IMR-90 (cell line): ENCODE results near the gene GNB1L. TPM values are rescaled to one million over a fixed set of nuclear protein-coding genes. Genes with fewer than 3 reads are reported as not detected.

Source experiments
- ATAC-seq: fragments of 200-7000 bp; cut with Tn5 transposase; 2 replicates; pipeline ENCODE4 v1.9.1; 2020; ENCODE audit warnings: low read depth, mild to moderate bottlenecking, moderate library complexity
- BruUV-seq: library from RNA; stranded (reverse); fragments of 400-500 nt; replicated peaks from 2 replicates; lab custom pipeline; 2021; lab: Mats Ljungman, UMichigan
- CTCF ChIA-PET: fragments of 300-600 bp; formaldehyde crosslinking; extraction: SDS; loops from one replicate; lab custom pipeline; 2021; ENCODE audit warnings: antibody characterized with exemption; lab: Yijun Ruan, JAX
- POLR2A ChIA-PET: fragments of 300-600 bp; sonication (Branson Sonifier 250); formaldehyde crosslinking; loops from one replicate; lab custom pipeline; 2022; ENCODE audit warnings: antibody characterized with exemption; ENCODE audit not compliant: unreplicated experiment; lab: Charles Lee
- DNase-seq: peaks from one replicate; pipeline ENCODE4 v3.0.0; 2013
- H2AFZ ChIP-seq: replicated peaks from 2 replicates; pipeline ENCODE3; 2013; ENCODE audit warnings: low read length, mild to moderate bottlenecking; ENCODE audit not compliant: poor library complexity
- H2AK5ac ChIP-seq: 2 replicates; pipeline ENCODE4 v1.6.1; 2013; ENCODE audit warnings: low read depth, low read length, inconsistent platforms
- H2AK9ac ChIP-seq: replicated peaks from 2 replicates; pipeline ENCODE3; 2013; ENCODE audit warnings: mild to moderate bottlenecking, low read depth, low read length, moderate library complexity; ENCODE audit not compliant: poor library complexity
- H2BK120ac ChIP-seq: 2 replicates; pipeline ENCODE4 v1.6.1; 2013; ENCODE audit warnings: low read depth, low read length, inconsistent platforms
- H2BK15ac ChIP-seq: 3 replicates; pipeline ENCODE4 v1.6.1; 2013; ENCODE audit warnings: low read depth, low read length, inconsistent platforms
- H2BK20ac ChIP-seq: 2 replicates; pipeline ENCODE4 v1.6.1; 2013; ENCODE audit warnings: low read depth, mild to moderate bottlenecking, inconsistent platforms, low read length, moderate library complexity
- H2BK5ac ChIP-seq: 2 replicates; pipeline ENCODE4 v1.6.1; 2013; ENCODE audit warnings: mild to moderate bottlenecking, low read depth, low read length, inconsistent platforms; ENCODE audit not compliant: poor library complexity, severe bottlenecking
- H3K14ac ChIP-seq: replicated peaks from 2 replicates; pipeline ENCODE4 v1.6.1; 2013; ENCODE audit warnings: low read depth, low read length, inconsistent platforms
- H3K18ac ChIP-seq: 2 replicates; pipeline ENCODE4 v1.6.1; 2013; ENCODE audit warnings: low read depth, low read length, control low read depth
- H3K23ac ChIP-seq: 2 replicates; pipeline ENCODE4 v1.6.1; 2013; ENCODE audit warnings: low read depth, low read length, inconsistent platforms
- H3K27ac ChIP-seq: 2 replicates; pipeline ENCODE4 v1.5.1; 2013; ENCODE audit warnings: mild to moderate bottlenecking, control low read depth, low read length; ENCODE audit not compliant: insufficient read depth
- H3K27me3 ChIP-seq: 2 replicates; pipeline ENCODE4 v1.6.1; 2013; ENCODE audit warnings: low read length; ENCODE audit not compliant: control insufficient read depth, insufficient read depth
- H3K36me3 ChIP-seq: 2 replicates; pipeline ENCODE4 v1.6.1; 2013; ENCODE audit warnings: low read length, mixed read lengths; ENCODE audit not compliant: control insufficient read depth, insufficient read depth
- H3K4ac ChIP-seq: 2 replicates; pipeline ENCODE4 v1.6.1; 2013; ENCODE audit warnings: low read depth, low read length, inconsistent platforms
- H3K4me1 ChIP-seq: 2 replicates; pipeline ENCODE4 v1.6.1; 2013; ENCODE audit warnings: low read length, mixed read lengths; ENCODE audit not compliant: control insufficient read depth, insufficient read depth
- H3K4me2 ChIP-seq: 2 replicates; pipeline ENCODE4 v1.6.1; 2013; ENCODE audit warnings: low read depth, mild to moderate bottlenecking, control low read depth, low read length, moderate library complexity
- H3K4me3 ChIP-seq: 2 replicates; pipeline ENCODE4 v1.5.1; 2013; ENCODE audit warnings: low read depth, mild to moderate bottlenecking, control low read depth, low read length, moderate library complexity; ENCODE audit not compliant: insufficient read depth
- H3K56ac ChIP-seq: 2 replicates; pipeline ENCODE4 v1.6.1; 2013; ENCODE audit warnings: low read length, inconsistent platforms; ENCODE audit not compliant: insufficient read depth; ENCODE audit errors: extremely low read depth
- H3K79me1 ChIP-seq, 2 experiments: 2 replicates each; pipeline ENCODE4 v1.6.1; 2013; ENCODE audit warnings: low read length in 2 of 2, inconsistent platforms in 1 of 2, low read depth in 1 of 2
- H3K9ac ChIP-seq: 2 replicates; pipeline ENCODE4 v1.6.1; 2013; ENCODE audit warnings: low read depth, low read length, control low read depth
- H3K9me1 ChIP-seq: 2 replicates; pipeline ENCODE4 v1.6.1; 2013; ENCODE audit warnings: low read length, inconsistent platforms; ENCODE audit not compliant: insufficient read depth
- H3K9me3 ChIP-seq: 2 replicates; pipeline ENCODE4 v1.6.1; 2013; ENCODE audit warnings: low read length; ENCODE audit not compliant: control insufficient read depth, insufficient read depth
- H4K20me1 ChIP-seq: 2 replicates; pipeline ENCODE4 v1.6.1; 2013; ENCODE audit warnings: low read length, inconsistent platforms; ENCODE audit not compliant: insufficient read depth
- H4K5ac ChIP-seq: 2 replicates; pipeline ENCODE4 v1.6.1; 2013; ENCODE audit warnings: mild to moderate bottlenecking, low read depth, low read length, control low read depth
- H4K8ac ChIP-seq, 2 experiments: 2 replicates each; pipeline ENCODE4 v1.6.1; 2013; ENCODE audit warnings: low read depth in 2 of 2, low read length in 2 of 2, control low read depth in 1 of 2, inconsistent platforms in 1 of 2
- H4K91ac ChIP-seq: 2 replicates; pipeline ENCODE4 v1.6.1; 2013; ENCODE audit warnings: low read depth, low read length, inconsistent platforms; ENCODE audit not compliant: insufficient read depth
- BHLHE40 ChIP-seq: fragments of 150-350 bp; IDR thresholded peaks from 2 replicates; pipeline ENCODE4 v1.6.1; 2016; ENCODE audit warnings: mild to moderate bottlenecking, low read depth, low read length
- CHD1 ChIP-seq: IDR thresholded peaks from 2 replicates; pipeline ENCODE4 v1.6.1; 2012; ENCODE audit warnings: low read depth, low read length, improper control_type of control experiment
- CTCF ChIP-seq: conservative IDR thresholded peaks from 2 replicates; pipeline ENCODE4 v1.5.1; 2012; ENCODE audit warnings: mild to moderate bottlenecking, low read depth, low read length, improper control_type of control experiment
- FOS ChIP-seq: fragments of 150-350 bp; IDR thresholded peaks from 2 replicates; pipeline ENCODE4 v1.6.1; 2016; ENCODE audit warnings: low read depth, low read length
- WGBS, 2 experiments: methylation state at CpG; one replicate each; pipeline versions ENCODE4 v1.1.5 to v1.1.7; 2013; ENCODE audit warnings: missing lambda C conversion rate in 2 of 2; ENCODE audit not compliant: insufficient read length in 1 of 2; ENCODE audit errors: extremely low coverage in 2 of 2; 5-methylcytosine and 5-hydroxymethylcytosine counted together
- dilution Hi-C: fragments of 300-500 bp; cut with HindIII; formaldehyde crosslinking; loops from one replicate; pipeline ENCODE4 v1.14.3; 2018; ENCODE audit warnings: low sequenced_read_pairs; ENCODE audit not compliant: unreplicated experiment
- in situ Hi-C: fragments of 300-500 bp; cut with MboI; formaldehyde crosslinking; loops from 3 replicates; pipeline ENCODE4 v1.14.3; 2019; ENCODE audit warnings: low sequenced_read_pairs, inconsistent platforms, mixed read lengths
- intact Hi-C: fragments of 100-400 bp; cut with micrococcal nuclease; formaldehyde crosslinking; loops from 2 replicates; pipeline ENCODE4 v1.10.0; 2022
- polyA plus RNA-seq, 3 experiments: library from polyadenylated mRNA; depleted of rRNA; stranded (reverse); fragments of >200 nt; gene quantifications; 2 replicates each; pipeline ENCODE4 v1.2.3, GENCODE V29; 2012; ENCODE audit warnings: low replicate concordance in 1 of 3
- total RNA-seq: library from RNA; depleted of rRNA; stranded (reverse); fragments of >200 nt; gene quantifications from 2 replicates; pipeline ENCODE4 v1.2.3, GENCODE V29; 2012
- TF ChIP-seq, protein P1 (sequence below): fragments of 150-350 bp; IDR thresholded peaks from 2 replicates; pipeline ENCODE4 v1.6.1; 2016; ENCODE audit warnings: low read depth, mild to moderate bottlenecking, low read length, moderate library complexity, borderline replicate concordance

The GNB1L gene
- total and polyA plus RNA-seq, 2 of the 4 experiments (the other 2 are of a cell fraction): 2.5 to 4.4 TPM

DNA sequence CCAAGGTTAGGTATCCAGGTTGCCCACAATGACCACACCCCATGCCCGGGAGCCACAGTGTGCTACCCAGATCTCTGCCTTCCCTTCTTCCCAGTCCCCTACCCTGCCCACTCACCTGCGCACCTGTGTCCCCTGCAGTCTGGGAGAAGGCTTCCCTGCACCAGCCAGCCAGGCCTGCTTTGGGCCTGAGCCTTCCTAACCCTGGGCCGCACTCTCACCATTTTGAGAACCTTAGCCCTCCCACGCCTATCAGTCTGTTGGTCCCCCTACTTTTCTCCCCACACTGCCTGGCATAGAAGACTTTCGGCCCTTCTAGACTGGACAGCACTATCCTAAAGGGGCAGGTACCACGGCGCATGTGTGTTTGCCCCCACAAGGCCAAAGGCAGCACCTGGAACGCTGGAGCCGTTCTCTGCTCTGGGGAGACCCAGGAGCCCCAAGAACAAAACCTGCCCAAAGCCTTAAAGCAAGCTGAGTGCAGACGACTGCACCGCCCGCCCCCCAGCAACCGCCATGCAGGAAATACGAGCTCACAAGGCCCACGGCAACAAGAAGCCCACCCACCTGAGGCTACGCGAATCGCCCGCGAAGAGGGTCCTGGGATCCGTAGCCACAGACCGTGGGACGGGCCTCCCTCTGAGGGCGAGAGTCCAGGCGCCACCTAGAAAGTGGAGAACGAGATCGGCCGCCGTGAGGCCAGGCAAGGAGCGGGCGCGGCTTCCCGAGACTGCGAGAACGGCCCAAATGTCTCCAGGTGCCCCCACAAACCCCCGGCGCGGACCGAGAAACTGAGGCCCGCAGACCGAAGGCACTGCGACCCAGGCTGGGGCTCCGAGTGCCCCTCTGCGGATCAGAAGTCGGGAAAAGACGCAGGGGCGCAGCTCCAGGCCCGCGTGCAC lies 546 bp downstream of the GNB1L start (continued):
- no peak for TF ChIP-seq CHD1

- H4K91ac ChIP-seq: no peak overlapping the region; the same call in 1 of the 2 replicates
- H2AFZ ChIP-seq: peak overlapping the region; percentile 90
- H2BK5ac ChIP-seq: no peak overlapping the region
- peak overlapping the region; percentile 81 for H3K4ac ChIP-seq
- H2BK120ac ChIP-seq: no peak overlapping the region
- no peak for ATAC-seq
- peak overlapping the region; percentile 80 for H3K4me2 ChIP-seq
- H3K56ac ChIP-seq: no peak overlapping the region
- H4K8ac ChIP-seq: peak overlapping the region; percentile 5 to 61; a peak in 1 of 4 replicates
- H3K4me1 ChIP-seq: peaks cover 18% of the 10 kb centered on the region
- WGBS, 2 experiments: 48% methylated on average over 6 of the region's 11 CpGs; no CpG with 5 or more reads in 1 of the 2 experiments
- H4K20me1 ChIP-seq: peaks cover 44% of the 10 kb centered on the region
- no peak overlapping the region for H2BK15ac ChIP-seq
- intact Hi-C loops (loop anchor here (5.0 kb wide), 1 partner anchor 121 kb away; no protein-coding TSS in a partner anchor), in situ Hi-C loops (no loop called here), dilution Hi-C loops (no loop called here)
- H3K14ac ChIP-seq: peak overlapping the region; percentile 90
- CTCF ChIA-PET: no interaction called here
- no peak for DNase-seq
- TF ChIP-seq FOS (no peak), BHLHE40 (no peak), CTCF (no peak)
- TF ChIP-seq, protein P1, sequence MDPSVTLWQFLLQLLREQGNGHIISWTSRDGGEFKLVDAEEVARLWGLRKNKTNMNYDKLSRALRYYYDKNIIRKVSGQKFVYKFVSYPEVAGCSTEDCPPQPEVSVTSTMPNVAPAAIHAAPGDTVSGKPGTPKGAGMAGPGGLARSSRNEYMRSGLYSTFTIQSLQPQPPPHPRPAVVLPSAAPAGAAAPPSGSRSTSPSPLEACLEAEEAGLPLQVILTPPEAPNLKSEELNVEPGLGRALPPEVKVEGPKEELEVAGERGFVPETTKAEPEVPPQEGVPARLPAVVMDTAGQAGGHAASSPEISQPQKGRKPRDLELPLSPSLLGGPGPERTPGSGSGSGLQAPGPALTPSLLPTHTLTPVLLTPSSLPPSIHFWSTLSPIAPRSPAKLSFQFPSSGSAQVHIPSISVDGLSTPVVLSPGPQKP: no peak
- H3K23ac ChIP-seq: peak overlapping the region; percentile 71
- H3K79me1 ChIP-seq: peaks cover 20 to 79% of the 10 kb centered on the region in 2 experiments
- H2AK9ac ChIP-seq: peak overlapping the region; percentile 95
- H3K9me3 ChIP-seq: no peaks in the 10 kb centered on the region
- POLR2A ChIA-PET: interaction anchor here (0.6 kb wide), 1 partner anchor 47 kb away, joined by 5 read pairs; no protein-coding TSS in a partner anchor
- no peaks in the 10 kb centered on the region for H3K27me3 ChIP-seq
- H4K5ac ChIP-seq: no peak overlapping the region
- H3K36me3 ChIP-seq: peaks cover 27% of the 10 kb centered on the region
- no peak overlapping the region for H3K18ac ChIP-seq
- H3K27ac ChIP-seq: peak overlapping the region; percentile 81
- H2BK20ac ChIP-seq: no peak overlapping the region
- H3K9ac ChIP-seq: peak overlapping the region; percentile 90
- peaks cover 24% of the 10 kb centered on the region for H3K9me1 ChIP-seq
- peak overlapping the region; percentile 85 for H3K4me3 ChIP-seq
- BruUV-seq: no TSS peak
- peak overlapping the region; percentile 71; the same call in 1 of the 2 replicates for H2AK5ac ChIP-seq
Measured at GRCh38 chr22:19853058-19853878, 1.4 kb downstream of the GNB1L start.
